HEK293 (cell line): Measurements from ENCODE around the gene DGCR2.
"Not testable (repeated sequence)": the region's sequence is repeated elsewhere in the genome, so short reads cannot be mapped to it uniquely, and the experiment has no call there.

Experiments
- CTCF ChIA-PET: fragments of 350-600 bp; formaldehyde crosslinking; extraction: SDS; loops from one replicate; lab custom pipeline; 2021; ENCODE audit warnings: antibody characterized with exemption; lab: Yijun Ruan, JAX
- POLR2A ChIA-PET: fragments of 300-600 bp; formaldehyde crosslinking; extraction: SDS; loops from one replicate; lab custom pipeline; 2020; ENCODE audit warnings: antibody characterized with exemption, inconsistent platforms; lab: Yijun Ruan, JAX
- H3K27ac ChIP-seq: fragments of 200-500 bp; sonication (Bioruptor generic); 2 replicates; pipeline ENCODE4 v1.5.1; 2014; ENCODE audit warnings: low read depth, low read length, control low read depth, inconsistent platforms; ENCODE audit errors: extremely low read depth
- H3K36me3 ChIP-seq, 2 experiments: fragments of 200-500 bp in 1 of 2; sonication (Bioruptor generic) in 1 of 2; 1 replicate in 1 of 2; 2 replicates in 1 of 2; pipeline ENCODE4 v1.5.1; 2014 to 2017; ENCODE audit warnings: inconsistent platforms in 2 of 2, low read length in 2 of 2; ENCODE audit not compliant: control insufficient read depth in 2 of 2, insufficient read depth in 1 of 2
- H3K4me1 ChIP-seq: fragments of 200-500 bp; sonication (Bioruptor generic); 2 replicates; pipeline ENCODE4 v1.5.1; 2014; ENCODE audit warnings: mild to moderate bottlenecking, low read length, inconsistent platforms; ENCODE audit not compliant: control insufficient read depth, insufficient read depth
- H3K4me3 ChIP-seq: 2 replicates; pipeline ENCODE4 v1.5.1; 2011; ENCODE audit warnings: low read depth, mild to moderate bottlenecking, control low read depth, low read length, moderate library complexity
- H3K9me3 ChIP-seq: fragments of 200-500 bp; sonication (Bioruptor generic); 2 replicates; pipeline ENCODE4 v1.5.1; 2014; ENCODE audit warnings: low read depth, low read length, inconsistent platforms; ENCODE audit not compliant: control insufficient read depth, insufficient read depth
- EGR2 ChIP-seq: fragments of 450-650 bp; formaldehyde crosslinking; IDR thresholded peaks from 2 replicates; pipeline ENCODE4 v1.5.1; 2016; ENCODE audit warnings: low read depth, missing biosample characterization, missing genetic modification characterization
- KLF9 ChIP-seq: fragments of 450-650 bp; formaldehyde crosslinking; IDR thresholded peaks from 2 replicates; pipeline ENCODE4 v1.5.1; 2016; ENCODE audit warnings: missing biosample characterization, missing genetic modification characterization, low read depth
- OVOL3 ChIP-seq: fragments of 450-650 bp; formaldehyde crosslinking; IDR thresholded peaks from 2 replicates; pipeline ENCODE4 v1.5.1; 2016; ENCODE audit warnings: missing biosample characterization, missing genetic modification characterization
- PRDM1 ChIP-seq: fragments of 450-650 bp; formaldehyde crosslinking; IDR thresholded peaks from 2 replicates; pipeline ENCODE4; 2016; ENCODE audit warnings: missing biosample characterization, missing genetic modification characterization
- REPIN1 ChIP-seq: fragments of 450-650 bp; formaldehyde crosslinking; IDR thresholded peaks from 2 replicates; pipeline ENCODE4 v1.5.1; 2017; ENCODE audit warnings: missing biosample characterization, missing genetic modification characterization, low read depth
- SP3 ChIP-seq: fragments of 450-650 bp; formaldehyde crosslinking; IDR thresholded peaks from 2 replicates; pipeline ENCODE4 v1.5.1; 2016; ENCODE audit warnings: missing biosample characterization, missing genetic modification characterization
- ZBTB17 ChIP-seq: fragments of 450-650 bp; formaldehyde crosslinking; IDR thresholded peaks from 2 replicates; pipeline ENCODE4 v1.5.1; 2016; ENCODE audit warnings: missing biosample characterization, missing genetic modification characterization
- ZFHX2 ChIP-seq: fragments of 450-650 bp; formaldehyde crosslinking; conservative IDR thresholded peaks from 2 replicates; pipeline ENCODE4 v1.5.1; 2016; ENCODE audit warnings: missing biosample characterization, missing genetic modification characterization
- ZNF311 ChIP-seq: fragments of 450-650 bp; formaldehyde crosslinking; IDR thresholded peaks from 2 replicates; pipeline ENCODE4 v1.5.1; 2017; ENCODE audit warnings: missing biosample characterization, missing genetic modification characterization, borderline replicate concordance
- ZNF354C ChIP-seq: fragments of 450-650 bp; formaldehyde crosslinking; IDR thresholded peaks from 2 replicates; pipeline ENCODE4 v1.5.1; 2016; ENCODE audit warnings: missing biosample characterization, missing genetic modification characterization, low read depth, borderline replicate concordance
- ZNF571 ChIP-seq: fragments of 450-650 bp; formaldehyde crosslinking; IDR thresholded peaks from 2 replicates; pipeline ENCODE4 v1.5.0; 2017; ENCODE audit warnings: missing biosample characterization, missing genetic modification characterization
- ZNF677 ChIP-seq: fragments of 450-650 bp; IDR thresholded peaks from 2 replicates; pipeline ENCODE4 v1.5.0; 2018; ENCODE audit warnings: missing biosample characterization, mild to moderate bottlenecking, missing genetic modification characterization, moderate library complexity
- TF ChIP-seq, protein P1 (sequence below): fragments of 450-650 bp; formaldehyde crosslinking; IDR thresholded peaks from 2 replicates; pipeline ENCODE4 v1.5.1; 2016; ENCODE audit warnings: missing biosample characterization, missing genetic modification characterization
- TF ChIP-seq, protein P2 (sequence below): fragments of 450-650 bp; formaldehyde crosslinking; IDR thresholded peaks from 2 replicates; pipeline ENCODE4 v1.5.1; 2016; ENCODE audit warnings: missing biosample characterization, missing genetic modification characterization
- TF ChIP-seq, protein P3 (sequence below): fragments of 450-650 bp; formaldehyde crosslinking; IDR thresholded peaks from 2 replicates; pipeline ENCODE4 v1.5.1; 2016; ENCODE audit warnings: missing biosample characterization, missing genetic modification characterization, borderline replicate concordance
- TF ChIP-seq, protein P4 (sequence below): fragments of 450-650 bp; formaldehyde crosslinking; IDR thresholded peaks from 2 replicates; pipeline ENCODE4 v1.5.1; 2016; ENCODE audit warnings: missing biosample characterization, missing genetic modification characterization, low read depth
- TF ChIP-seq, protein P5 (sequence below): fragments of 450-650 bp; formaldehyde crosslinking; IDR thresholded peaks from 2 replicates; pipeline ENCODE4 v1.5.1; 2016; ENCODE audit warnings: missing biosample characterization, missing genetic modification characterization
- TF ChIP-seq, protein P6 (sequence below): fragments of 450-650 bp; formaldehyde crosslinking; IDR thresholded peaks from 2 replicates; pipeline ENCODE4 v1.5.1; 2016; ENCODE audit warnings: missing biosample characterization, missing genetic modification characterization

Gene DGCR2

DNA sequence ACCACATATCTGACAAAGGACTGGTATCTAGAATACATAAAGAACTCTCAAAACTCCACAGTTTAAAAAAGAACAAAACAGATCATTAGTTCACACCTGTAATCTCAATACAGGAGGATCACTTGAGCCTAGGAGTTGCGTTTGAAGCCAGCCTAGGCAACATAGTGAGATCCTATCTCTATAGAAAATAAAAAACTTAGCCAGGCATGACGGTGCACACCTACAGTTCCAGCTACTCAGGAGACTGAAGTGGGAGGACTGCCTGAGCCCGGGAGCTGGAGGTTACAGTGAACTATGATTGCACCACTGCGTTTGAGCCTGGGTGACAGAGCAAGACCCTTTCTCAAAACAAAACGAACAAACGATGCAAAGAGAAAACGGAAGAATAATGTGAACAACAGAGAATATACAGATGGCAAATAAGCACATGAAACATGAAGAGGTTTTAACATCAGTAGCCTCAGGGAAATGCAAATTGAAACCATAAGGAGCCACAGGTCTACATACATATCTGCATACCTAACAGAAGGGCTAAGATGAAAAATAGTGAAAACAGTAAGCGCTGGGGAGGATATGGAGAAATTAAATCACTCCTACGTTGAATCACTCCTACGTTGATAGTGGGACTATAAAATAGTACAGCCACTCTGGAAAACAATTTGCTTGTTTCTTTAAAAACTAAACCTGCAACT is 70.7 kb downstream of the DGCR2 start:
- peaks cover 3 to 84% of the 10 kb centered on the region in 2 experiments; a peak in 2 of 3 replicates for H3K36me3 ChIP-seq
- ChIA-PET CTCF (interaction anchor here (0.6 to 1.7 kb wide), 3 partner anchors 14 to 308 kb away, joined by 3 to 4 read pairs (median 3); no protein-coding TSS in a partner anchor), POLR2A (interaction anchor here (0.7 kb wide), 1 partner anchor 63 kb away, joined by 8 read pairs; no protein-coding TSS in a partner anchor)
- no peaks in the 10 kb centered on the region for H3K9me3 ChIP-seq
- no peaks in the 10 kb centered on the region for H3K4me1 ChIP-seq
- no peak overlapping the region for H3K4me3 ChIP-seq
- H3K27ac ChIP-seq, result no peak overlapping the region
- TF ChIP-seq EGR2 (tag by site-specific recombination), result peak; percentile 46; the same call in 1 of the 2 replicates
- TF ChIP-seq, protein P1, sequence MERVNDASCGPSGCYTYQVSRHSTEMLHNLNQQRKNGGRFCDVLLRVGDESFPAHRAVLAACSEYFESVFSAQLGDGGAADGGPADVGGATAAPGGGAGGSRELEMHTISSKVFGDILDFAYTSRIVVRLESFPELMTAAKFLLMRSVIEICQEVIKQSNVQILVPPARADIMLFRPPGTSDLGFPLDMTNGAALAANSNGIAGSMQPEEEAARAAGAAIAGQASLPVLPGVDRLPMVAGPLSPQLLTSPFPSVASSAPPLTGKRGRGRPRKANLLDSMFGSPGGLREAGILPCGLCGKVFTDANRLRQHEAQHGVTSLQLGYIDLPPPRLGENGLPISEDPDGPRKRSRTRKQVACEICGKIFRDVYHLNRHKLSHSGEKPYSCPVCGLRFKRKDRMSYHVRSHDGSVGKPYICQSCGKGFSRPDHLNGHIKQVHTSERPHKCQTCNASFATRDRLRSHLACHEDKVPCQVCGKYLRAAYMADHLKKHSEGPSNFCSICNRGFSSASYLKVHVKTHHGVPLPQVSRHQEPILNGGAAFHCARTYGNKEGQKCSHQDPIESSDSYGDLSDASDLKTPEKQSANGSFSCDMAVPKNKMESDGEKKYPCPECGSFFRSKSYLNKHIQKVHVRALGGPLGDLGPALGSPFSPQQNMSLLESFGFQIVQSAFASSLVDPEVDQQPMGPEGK, result no peak
- TF ChIP-seq, protein P2, sequence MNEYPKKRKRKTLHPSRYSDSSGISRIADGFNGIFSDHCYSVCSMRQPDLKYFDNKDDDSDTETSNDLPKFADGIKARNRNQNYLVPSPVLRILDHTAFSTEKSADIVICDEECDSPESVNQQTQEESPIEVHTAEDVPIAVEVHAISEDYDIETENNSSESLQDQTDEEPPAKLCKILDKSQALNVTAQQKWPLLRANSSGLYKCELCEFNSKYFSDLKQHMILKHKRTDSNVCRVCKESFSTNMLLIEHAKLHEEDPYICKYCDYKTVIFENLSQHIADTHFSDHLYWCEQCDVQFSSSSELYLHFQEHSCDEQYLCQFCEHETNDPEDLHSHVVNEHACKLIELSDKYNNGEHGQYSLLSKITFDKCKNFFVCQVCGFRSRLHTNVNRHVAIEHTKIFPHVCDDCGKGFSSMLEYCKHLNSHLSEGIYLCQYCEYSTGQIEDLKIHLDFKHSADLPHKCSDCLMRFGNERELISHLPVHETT (tag by site-specific recombination), result no peak
- TF ChIP-seq ZFHX2 (tag by site-specific recombination), result 0 out of 2 replicates have a peak, but pooled peaks have one; percentile 13
- TF ChIP-seq SP3 (tag by site-specific recombination), result no peak

DNA sequence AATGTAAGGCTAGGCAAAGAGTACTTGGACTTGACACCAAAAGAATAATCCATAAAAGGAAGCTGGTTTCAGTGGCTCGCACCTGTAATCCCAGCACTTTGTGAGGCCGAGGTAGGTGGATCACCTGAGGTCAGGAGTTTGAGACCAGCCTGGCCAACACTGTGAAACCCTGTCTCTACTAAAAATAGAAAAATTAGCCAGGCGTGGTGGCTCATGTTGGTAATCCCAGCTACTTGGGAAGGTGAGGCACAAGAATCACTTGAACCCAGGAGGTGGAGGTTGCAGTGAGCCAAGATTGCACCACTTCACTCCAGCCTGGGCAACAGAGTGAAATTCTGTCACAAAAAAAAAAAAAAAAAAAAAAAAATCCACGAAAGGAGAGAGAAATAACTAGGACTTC is 71.4 kb downstream of the DGCR2 start:
- H3K36me3 ChIP-seq, result peaks cover 3 to 82% of the 10 kb centered on the region in 2 experiments; a peak in 2 of 3 replicates
- H3K27ac ChIP-seq, H3K4me3 ChIP-seq, H3K9me3 ChIP-seq, H3K4me1 ChIP-seq: not testable (repeated sequence)
- ChIA-PET POLR2A (interaction anchor here (0.7 kb wide), 1 partner anchor 64 kb away, joined by 8 read pairs; no protein-coding TSS in a partner anchor), CTCF (interaction anchor here (0.6 to 1.7 kb wide), 3 partner anchors 13 to 309 kb away, joined by 3 to 4 read pairs (median 3); no protein-coding TSS in a partner anchor)

DNA sequence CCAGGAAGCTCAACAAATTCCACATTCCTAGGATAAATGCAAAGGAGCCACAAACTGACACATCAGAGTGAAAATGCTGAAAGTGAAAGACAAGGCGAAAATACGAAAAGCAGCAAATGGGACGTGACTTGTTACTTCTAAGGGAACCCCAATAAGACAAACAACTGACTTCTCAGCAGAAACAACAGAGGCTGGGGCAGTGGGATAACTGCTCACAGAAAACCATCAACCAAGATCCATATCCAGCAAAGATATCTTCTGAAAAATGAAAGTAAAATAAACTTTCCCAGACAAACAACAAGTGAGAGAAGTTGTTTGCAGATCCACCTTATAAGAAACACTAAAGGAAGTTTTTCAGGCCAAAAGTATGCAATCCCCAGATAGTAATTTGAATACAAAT is 72.1 kb downstream of the DGCR2 start:
- H3K9me3 ChIP-seq, result no peaks in the 10 kb centered on the region
- H3K36me3 ChIP-seq, result peaks cover 9 to 85% of the 10 kb centered on the region in 2 experiments; a peak in 2 of 3 replicates
- CTCF ChIA-PET, result interaction anchor here (1.3 to 1.7 kb wide), 2 partner anchors 12 to 16 kb away, joined by 3 to 4 read pairs; no protein-coding TSS in a partner anchor
- H3K4me1 ChIP-seq, result no peaks in the 10 kb centered on the region
- H3K4me3 ChIP-seq, result no peak overlapping the region
- H3K27ac ChIP-seq, result no peak overlapping the region
- POLR2A ChIA-PET, result interaction anchor here (0.7 kb wide), 1 partner anchor 9 kb away, joined by 4 read pairs; no protein-coding TSS in a partner anchor
- TF ChIP-seq ZNF571 (tag by site-specific recombination), result no peak
- peak; percentile 79 for TF ChIP-seq ZNF677 (tag by site-specific recombination)
- TF ChIP-seq REPIN1 (tag by site-specific recombination), result no peak
- no peak for TF ChIP-seq ZNF354C
- TF ChIP-seq KLF9 (tag by site-specific recombination), result no peak
- peak; percentile 87 for TF ChIP-seq PRDM1
- no peak for TF ChIP-seq OVOL3 (tag by site-specific recombination)
- TF ChIP-seq, protein P3, sequence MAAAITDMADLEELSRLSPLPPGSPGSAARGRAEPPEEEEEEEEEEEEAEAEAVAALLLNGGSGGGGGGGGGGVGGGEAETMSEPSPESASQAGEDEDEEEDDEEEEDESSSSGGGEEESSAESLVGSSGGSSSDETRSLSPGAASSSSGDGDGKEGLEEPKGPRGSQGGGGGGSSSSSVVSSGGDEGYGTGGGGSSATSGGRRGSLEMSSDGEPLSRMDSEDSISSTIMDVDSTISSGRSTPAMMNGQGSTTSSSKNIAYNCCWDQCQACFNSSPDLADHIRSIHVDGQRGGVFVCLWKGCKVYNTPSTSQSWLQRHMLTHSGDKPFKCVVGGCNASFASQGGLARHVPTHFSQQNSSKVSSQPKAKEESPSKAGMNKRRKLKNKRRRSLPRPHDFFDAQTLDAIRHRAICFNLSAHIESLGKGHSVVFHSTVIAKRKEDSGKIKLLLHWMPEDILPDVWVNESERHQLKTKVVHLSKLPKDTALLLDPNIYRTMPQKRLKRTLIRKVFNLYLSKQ (tag by site-specific recombination), result no peak
- TF ChIP-seq ZNF311 (tag by site-specific recombination), result no peak
- TF ChIP-seq, protein P4, sequence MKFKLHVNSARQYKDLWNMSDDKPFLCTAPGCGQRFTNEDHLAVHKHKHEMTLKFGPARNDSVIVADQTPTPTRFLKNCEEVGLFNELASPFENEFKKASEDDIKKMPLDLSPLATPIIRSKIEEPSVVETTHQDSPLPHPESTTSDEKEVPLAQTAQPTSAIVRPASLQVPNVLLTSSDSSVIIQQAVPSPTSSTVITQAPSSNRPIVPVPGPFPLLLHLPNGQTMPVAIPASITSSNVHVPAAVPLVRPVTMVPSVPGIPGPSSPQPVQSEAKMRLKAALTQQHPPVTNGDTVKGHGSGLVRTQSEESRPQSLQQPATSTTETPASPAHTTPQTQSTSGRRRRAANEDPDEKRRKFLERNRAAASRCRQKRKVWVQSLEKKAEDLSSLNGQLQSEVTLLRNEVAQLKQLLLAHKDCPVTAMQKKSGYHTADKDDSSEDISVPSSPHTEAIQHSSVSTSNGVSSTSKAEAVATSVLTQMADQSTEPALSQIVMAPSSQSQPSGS (tag by site-specific recombination), result no peak
- no peak for TF ChIP-seq ZBTB17
- TF ChIP-seq, protein P5, sequence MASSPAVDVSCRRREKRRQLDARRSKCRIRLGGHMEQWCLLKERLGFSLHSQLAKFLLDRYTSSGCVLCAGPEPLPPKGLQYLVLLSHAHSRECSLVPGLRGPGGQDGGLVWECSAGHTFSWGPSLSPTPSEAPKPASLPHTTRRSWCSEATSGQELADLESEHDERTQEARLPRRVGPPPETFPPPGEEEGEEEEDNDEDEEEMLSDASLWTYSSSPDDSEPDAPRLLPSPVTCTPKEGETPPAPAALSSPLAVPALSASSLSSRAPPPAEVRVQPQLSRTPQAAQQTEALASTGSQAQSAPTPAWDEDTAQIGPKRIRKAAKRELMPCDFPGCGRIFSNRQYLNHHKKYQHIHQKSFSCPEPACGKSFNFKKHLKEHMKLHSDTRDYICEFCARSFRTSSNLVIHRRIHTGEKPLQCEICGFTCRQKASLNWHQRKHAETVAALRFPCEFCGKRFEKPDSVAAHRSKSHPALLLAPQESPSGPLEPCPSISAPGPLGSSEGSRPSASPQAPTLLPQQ (tag by site-specific recombination), result no peak
- TF ChIP-seq, protein P6, sequence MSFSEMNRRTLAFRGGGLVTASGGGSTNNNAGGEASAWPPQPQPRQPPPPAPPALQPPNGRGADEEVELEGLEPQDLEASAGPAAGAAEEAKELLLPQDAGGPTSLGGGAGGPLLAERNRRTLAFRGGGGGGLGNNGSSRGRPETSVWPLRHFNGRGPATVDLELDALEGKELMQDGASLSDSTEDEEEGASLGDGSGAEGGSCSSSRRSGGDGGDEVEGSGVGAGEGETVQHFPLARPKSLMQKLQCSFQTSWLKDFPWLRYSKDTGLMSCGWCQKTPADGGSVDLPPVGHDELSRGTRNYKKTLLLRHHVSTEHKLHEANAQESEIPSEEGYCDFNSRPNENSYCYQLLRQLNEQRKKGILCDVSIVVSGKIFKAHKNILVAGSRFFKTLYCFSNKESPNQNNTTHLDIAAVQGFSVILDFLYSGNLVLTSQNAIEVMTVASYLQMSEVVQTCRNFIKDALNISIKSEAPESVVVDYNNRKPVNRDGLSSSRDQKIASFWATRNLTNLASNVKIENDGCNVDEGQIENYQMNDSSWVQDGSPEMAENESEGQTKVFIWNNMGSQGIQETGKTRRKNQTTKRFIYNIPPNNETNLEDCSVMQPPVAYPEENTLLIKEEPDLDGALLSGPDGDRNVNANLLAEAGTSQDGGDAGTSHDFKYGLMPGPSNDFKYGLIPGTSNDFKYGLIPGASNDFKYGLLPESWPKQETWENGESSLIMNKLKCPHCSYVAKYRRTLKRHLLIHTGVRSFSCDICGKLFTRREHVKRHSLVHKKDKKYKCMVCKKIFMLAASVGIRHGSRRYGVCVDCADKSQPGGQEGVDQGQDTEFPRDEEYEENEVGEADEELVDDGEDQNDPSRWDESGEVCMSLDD (tag by site-specific recombination), result no peak
